Large intestine (tissue), 12 donors: ENCODE results near the gene EIF1AY. TPM values are rescaled to one million over a fixed set of nuclear protein-coding genes. Genes with fewer than 3 reads are reported as not detected.
"Not testable (repeated sequence)": the region's sequence is repeated elsewhere in the genome, so short reads cannot be mapped to it uniquely, and the experiment has no call there.

Experiments used
- DNase-seq, 2 donors: peaks; one replicate each; pipeline versions ENCODE4 v3.0.0 to v3.0.0-alpha.2; 2013
- H3K27ac ChIP-seq: one replicate; pipeline ENCODE4 v1.5.1; 2013; ENCODE audit warnings: low read length
- H3K27me3 ChIP-seq: 2 replicates; pipeline ENCODE4 v1.6.1; 2013; ENCODE audit warnings: low read length; ENCODE audit not compliant: control insufficient read depth, insufficient read depth
- H3K36me3 ChIP-seq: 2 replicates; pipeline ENCODE4 v1.6.1; 2013; ENCODE audit warnings: low read length; ENCODE audit not compliant: control insufficient read depth, insufficient read depth
- H3K4me1 ChIP-seq: one replicate; pipeline ENCODE4 v1.6.1; 2013; ENCODE audit warnings: low read length; ENCODE audit not compliant: control insufficient read depth, insufficient read depth
- H3K4me3 ChIP-seq: one replicate; pipeline ENCODE4 v1.5.1; 2013; ENCODE audit warnings: low read length
- H3K9me3 ChIP-seq: one replicate; pipeline ENCODE4 v1.6.1; 2013; ENCODE audit warnings: mild to moderate bottlenecking, low read depth, low read length, moderate library complexity; ENCODE audit not compliant: control insufficient read depth
- WGBS: methylation state at CpG from one replicate; pipeline ENCODE4 v1.1.5; 2013; ENCODE audit warnings: low lambda C conversion rate; ENCODE audit not compliant: insufficient coverage; 5-methylcytosine and 5-hydroxymethylcytosine counted together
- long read RNA-seq, 11 donors: transcript quantifications; one replicate each; lab custom pipeline, GENCODE V29; 2026
- polyA plus RNA-seq: library from polyadenylated mRNA; unstranded; fragments of 120-200 nt; gene quantifications from one replicate; pipeline ENCODE4 v1.2.1, GENCODE V29; 2013

The EIF1AY gene, protein sequence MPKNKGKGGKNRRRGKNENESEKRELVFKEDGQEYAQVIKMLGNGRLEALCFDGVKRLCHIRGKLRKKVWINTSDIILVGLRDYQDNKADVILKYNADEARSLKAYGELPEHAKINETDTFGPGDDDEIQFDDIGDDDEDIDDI
- 38.6 TPM for polyA plus RNA-seq
- long read RNA-seq, donor 1: 0 reads
- long read RNA-seq, donor 2, transcript EIF1AY-201 (7 exons, 1,390 nt): major isoform, 38 of 54 reads
- long read RNA-seq, donor 2, partial matches to known transcripts: 11 of 54 reads
- long read RNA-seq, donor 2, other reads (novel, unspliced or antisense): 0 of 54 reads
- long read RNA-seq, donor 3, transcript EIF1AY-201 (7 exons, 1,390 nt): major isoform, 37 of 48 reads
- long read RNA-seq, donor 3, partial matches to known transcripts: 6 of 48 reads
- long read RNA-seq, donor 3, other reads (novel, unspliced or antisense): 0 of 48 reads
- long read RNA-seq, donor 4, partial matches to known transcripts: 0 of 5 reads
- long read RNA-seq, donor 4, other reads (novel, unspliced or antisense): 0 of 5 reads
- long read RNA-seq, donor 5: 0 reads
- long read RNA-seq, donor 6: 0 reads
- long read RNA-seq, donor 7: 0 reads
- long read RNA-seq, donor 8: 0 reads
- long read RNA-seq, donor 9: 0 reads
- long read RNA-seq, donor 10, transcript EIF1AY-201 (7 exons, 1,390 nt): major isoform, 37 of 42 reads
- long read RNA-seq, donor 10, partial matches to known transcripts: 0 of 42 reads
- long read RNA-seq, donor 10, other reads (novel, unspliced or antisense): 0 of 42 reads
- long read RNA-seq, donor 11: 0 reads

GRCh38 chrY:20575531-20576121 lies at the start of gene EIF1AY:
EIF1AY (plus strand) TSS chrY:20575776; CDS start chrY:20575872, 96 bp downstream.
- no peaks in the 10 kb centered on the region for H3K9me3 ChIP-seq
- no peaks in the 10 kb centered on the region for H3K27me3 ChIP-seq
- peak within 1 kb of the TSS; percentile 82 for H3K4me3 ChIP-seq
- H3K4me1 ChIP-seq: no peaks in the 10 kb centered on the region
- peak in 1 of 2 donors; percentile 95 for DNase-seq
- H3K27ac ChIP-seq: peak within 1 kb of the TSS; percentile 97
- no CpG with 5 or more reads among the region's 31 CpGs for WGBS
- H3K36me3 ChIP-seq: no peaks in the 10 kb centered on the region

GRCh38 chrY:20528435-20528834 lies 47.1 kb upstream of the EIF1AY start:
- Histone ChIP-seq H3K27ac (no peak overlapping the region), H3K4me3 (no peak overlapping the region), H3K9me3 (no peaks in the 10 kb centered on the region), H3K4me1 (no peaks in the 10 kb centered on the region), H3K36me3 (no peaks in the 10 kb centered on the region), H3K27me3 (no peaks in the 10 kb centered on the region)
- no CpG with 5 or more reads among the region's 6 CpGs for WGBS
- no peak for DNase-seq

DNA sequence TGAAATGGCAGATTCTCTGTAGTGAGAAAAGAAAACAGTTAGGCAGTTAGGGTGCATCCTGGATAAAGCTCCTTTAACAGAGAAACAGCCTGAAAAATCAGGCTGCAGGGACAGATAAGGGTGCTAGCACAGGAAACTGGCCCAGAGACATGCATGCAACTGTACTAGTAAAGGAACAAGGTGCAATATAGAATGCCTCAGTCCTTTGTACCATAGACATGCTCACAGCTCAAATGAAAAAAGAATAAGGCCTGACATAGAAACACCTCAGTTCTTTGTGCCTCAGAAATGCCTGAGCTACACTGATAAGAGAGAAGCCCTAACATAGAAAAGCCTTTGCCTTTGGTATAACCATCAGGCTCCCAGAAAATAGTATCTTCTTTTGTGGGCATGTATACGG lies 37.4 kb upstream of the EIF1AY start:
- no peak for DNase-seq
- no CpG with 5 or more reads among the region's 1 CpG for WGBS

GRCh38 chrY:20538933-20539332 lies 36.6 kb upstream of the EIF1AY start:
- H3K4me1 ChIP-seq: no peaks in the 10 kb centered on the region
- no peak overlapping the region for H3K27ac ChIP-seq
- no peaks in the 10 kb centered on the region for H3K36me3 ChIP-seq
- no peak for DNase-seq
- no peaks in the 10 kb centered on the region for H3K9me3 ChIP-seq
- no peaks in the 10 kb centered on the region for H3K27me3 ChIP-seq
- H3K4me3 ChIP-seq: no peak overlapping the region

More for the DNA sequence above, 37.4 kb upstream of the EIF1AY start:
- Histone ChIP-seq H3K4me3 (no peak overlapping the region), H3K4me1 (no peaks in the 10 kb centered on the region), H3K9me3 (no peaks in the 10 kb centered on the region), H3K36me3 (no peaks in the 10 kb centered on the region), H3K27me3 (no peaks in the 10 kb centered on the region), H3K27ac (no peak overlapping the region)

GRCh38 chrY:20544451-20544960 lies 31.1 kb upstream of the EIF1AY start:
- H3K27me3 ChIP-seq: no peaks in the 10 kb centered on the region
- no peaks in the 10 kb centered on the region for H3K4me1 ChIP-seq
- H3K9me3 ChIP-seq: no peaks in the 10 kb centered on the region
- H3K4me3 ChIP-seq: no peak overlapping the region
- DNase-seq: no peak
- H3K27ac ChIP-seq: no peak overlapping the region
- H3K36me3 ChIP-seq: no peaks in the 10 kb centered on the region
- no CpG with 5 or more reads among the region's 1 CpG for WGBS

DNA sequence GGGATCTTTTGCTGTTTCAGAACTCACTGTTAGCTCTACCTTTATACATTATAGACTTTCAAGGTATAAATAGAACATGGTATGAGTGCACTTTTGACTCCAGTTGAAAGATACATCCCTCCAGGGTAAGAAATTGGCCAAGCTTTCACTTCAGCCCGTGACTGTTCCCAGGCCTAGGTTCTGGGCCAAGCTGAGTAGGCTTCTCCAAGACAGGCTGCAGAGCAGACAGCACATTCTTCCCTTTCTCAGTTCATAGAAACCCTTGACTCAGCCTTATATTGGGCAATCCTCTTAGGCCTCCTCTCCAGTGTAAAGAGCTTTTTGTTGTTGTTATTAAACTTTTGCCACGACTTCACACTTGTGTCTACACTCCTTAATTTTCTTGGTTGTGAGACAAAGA lies 29.5 kb upstream of the EIF1AY start:
- Histone ChIP-seq H3K27ac (no peak overlapping the region), H3K27me3 (no peaks in the 10 kb centered on the region), H3K9me3 (peaks cover 3% of the 10 kb centered on the region), H3K4me3 (no peak overlapping the region), H3K4me1 (no peaks in the 10 kb centered on the region), H3K36me3 (no peaks in the 10 kb centered on the region)
- DNase-seq: no peak
- no CpG with 5 or more reads among the region's 2 CpGs for WGBS

GRCh38 chrY:20549289-20549688 lies 26.3 kb upstream of the EIF1AY start:
- H3K27me3 ChIP-seq: no peaks in the 10 kb centered on the region
- no peak overlapping the region for H3K4me3 ChIP-seq
- no peaks in the 10 kb centered on the region for H3K36me3 ChIP-seq
- WGBS: no CpG with 5 or more reads among the region's 1 CpG
- no peak for DNase-seq
- H3K4me1 ChIP-seq: no peaks in the 10 kb centered on the region
- peaks cover 16% of the 10 kb centered on the region for H3K9me3 ChIP-seq
- no peak overlapping the region for H3K27ac ChIP-seq

DNA sequence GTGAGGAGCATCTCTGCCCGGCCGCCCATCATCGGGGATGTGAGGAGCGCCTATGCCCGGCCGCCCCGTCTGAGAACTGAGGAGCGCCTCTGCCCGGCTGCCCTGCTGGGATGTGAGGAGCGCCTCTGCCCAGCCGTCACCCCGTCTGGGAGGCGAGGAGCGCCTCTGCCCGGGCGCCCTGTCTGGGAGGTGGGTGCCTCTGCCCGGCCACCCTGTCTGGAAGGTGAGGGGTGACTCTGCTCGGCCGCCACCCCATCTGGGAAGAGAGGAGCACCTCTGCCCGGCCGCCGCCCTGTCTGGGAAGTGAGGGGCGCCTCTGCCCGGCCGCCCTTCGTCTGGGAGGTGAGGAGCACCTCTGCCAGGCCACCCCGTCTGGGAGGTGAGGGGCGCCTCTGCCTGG lies 23.7 kb upstream of the EIF1AY start:
- no peaks in the 10 kb centered on the region for H3K27me3 ChIP-seq
- no peak overlapping the region for H3K27ac ChIP-seq
- no peaks in the 10 kb centered on the region for H3K36me3 ChIP-seq
- no CpG with 5 or more reads among the region's 28 CpGs for WGBS
- peaks cover 16% of the 10 kb centered on the region for H3K9me3 ChIP-seq
- no peak for DNase-seq
- H3K4me3 ChIP-seq: no peak overlapping the region
- H3K4me1 ChIP-seq: no peaks in the 10 kb centered on the region

DNA sequence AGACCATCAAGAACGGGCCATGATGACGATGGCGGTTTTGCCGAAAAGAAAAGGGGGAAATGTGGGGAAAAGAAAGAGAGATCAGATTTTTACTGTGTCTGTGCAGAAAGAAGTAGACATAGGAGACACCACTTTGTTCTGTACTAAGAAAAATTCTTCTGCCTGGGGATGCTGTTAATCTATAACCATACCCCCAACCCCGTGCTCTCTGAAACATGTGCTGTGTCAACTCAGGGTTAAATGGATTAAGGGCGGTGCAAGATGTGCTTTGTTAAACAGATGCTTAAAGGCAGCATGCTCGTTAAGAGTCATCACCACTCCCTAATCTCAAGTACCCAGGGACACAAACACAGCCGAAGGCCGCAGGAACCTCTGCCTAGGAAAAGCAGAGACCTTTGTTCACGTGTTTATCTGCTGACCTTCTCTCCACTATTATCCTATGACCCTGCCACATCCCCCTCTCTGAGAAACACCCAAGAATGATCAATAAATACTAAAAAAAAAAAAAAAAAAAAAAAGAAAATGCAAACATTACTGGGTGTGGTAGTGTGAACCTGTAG lies 22.7 kb upstream of the EIF1AY start:
- not testable (repeated sequence) for H3K4me3 ChIP-seq, H3K4me1 ChIP-seq, H3K36me3 ChIP-seq, H3K27ac ChIP-seq, H3K27me3 ChIP-seq, DNase-seq
- no CpG with 5 or more reads among the region's 10 CpGs for WGBS
- peaks cover 16% of the 10 kb centered on the region for H3K9me3 ChIP-seq

- no CpG with 5 or more reads among the region's 2 CpGs for WGBS
- H3K27ac ChIP-seq: no peak overlapping the region
- no peak overlapping the region for H3K4me3 ChIP-seq
- peaks cover 16% of the 10 kb centered on the region for H3K9me3 ChIP-seq
- no peaks in the 10 kb centered on the region for H3K4me1 ChIP-seq
- DNase-seq: no peak
- no peaks in the 10 kb centered on the region for H3K36me3 ChIP-seq
- no peaks in the 10 kb centered on the region for H3K27me3 ChIP-seq
Observed at GRCh38 chrY:20555820-20556219, 19.8 kb upstream of the EIF1AY start.
